Esophagus muscularis mucosa (tissue), 4 donors: ENCODE results near the gene IZUMO2.

Experiments used
- EP300 ChIP-seq: sonication (generic); formaldehyde crosslinking; IDR thresholded peaks from one replicate; pipeline ENCODE4 v1.6.1; 2017; ENCODE audit warnings: antibody characterized with exemption
- POLR2A ChIP-seq: fragments of 450-650 bp; IDR thresholded peaks from one replicate; pipeline ENCODE4 v1.6.1; 2017; ENCODE audit warnings: antibody characterized with exemption, moderate library complexity, mild to moderate bottlenecking, low read depth
- POLR2AphosphoS5 ChIP-seq, 2 donors: sonication (generic); formaldehyde crosslinking; IDR thresholded peaks; one replicate each; pipeline ENCODE4 v1.6.1; 2017; ENCODE audit warnings: antibody characterized with exemption in 2 of 2
- TF ChIP-seq, protein P1 (sequence below), 3 experiments: fragments of 200-600 bp in 2 of 3; fragments of 450-650 bp in 1 of 3; sonication (generic) in 2 of 3; IDR thresholded peaks; one replicate each; pipeline ENCODE4 v1.5.1; 2017 to 2019; ENCODE audit warnings: antibody characterized with exemption in 3 of 3, mild to moderate bottlenecking in 2 of 3, moderate library complexity in 1 of 3

DNA sequence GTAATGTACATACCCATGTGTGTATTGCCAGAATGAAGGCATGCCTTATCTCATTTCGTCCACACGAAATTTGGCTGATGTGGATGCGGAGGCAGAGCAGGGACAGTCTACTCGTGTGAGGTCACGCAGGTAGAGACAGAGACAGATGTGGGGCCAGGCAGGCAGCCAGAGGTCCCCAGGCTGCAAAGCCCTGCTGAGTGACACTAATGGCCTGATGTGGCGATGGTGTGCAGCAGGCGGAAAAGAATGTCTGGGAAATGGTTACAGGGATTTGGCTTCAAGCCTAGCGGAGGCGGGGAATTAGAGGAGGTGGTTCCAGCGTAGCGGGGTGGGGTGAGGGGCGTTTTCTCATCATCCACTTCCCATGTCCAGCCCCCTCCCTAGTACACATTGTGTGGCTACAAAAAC is 4.2 kb upstream of the IZUMO2 start:
- no peak for TF ChIP-seq POLR2A
- no peak for TF ChIP-seq POLR2AphosphoS5 (IDR thresholded peaks at IDR 0.05)
- no peak for TF ChIP-seq EP300
- TF ChIP-seq, protein P1, sequence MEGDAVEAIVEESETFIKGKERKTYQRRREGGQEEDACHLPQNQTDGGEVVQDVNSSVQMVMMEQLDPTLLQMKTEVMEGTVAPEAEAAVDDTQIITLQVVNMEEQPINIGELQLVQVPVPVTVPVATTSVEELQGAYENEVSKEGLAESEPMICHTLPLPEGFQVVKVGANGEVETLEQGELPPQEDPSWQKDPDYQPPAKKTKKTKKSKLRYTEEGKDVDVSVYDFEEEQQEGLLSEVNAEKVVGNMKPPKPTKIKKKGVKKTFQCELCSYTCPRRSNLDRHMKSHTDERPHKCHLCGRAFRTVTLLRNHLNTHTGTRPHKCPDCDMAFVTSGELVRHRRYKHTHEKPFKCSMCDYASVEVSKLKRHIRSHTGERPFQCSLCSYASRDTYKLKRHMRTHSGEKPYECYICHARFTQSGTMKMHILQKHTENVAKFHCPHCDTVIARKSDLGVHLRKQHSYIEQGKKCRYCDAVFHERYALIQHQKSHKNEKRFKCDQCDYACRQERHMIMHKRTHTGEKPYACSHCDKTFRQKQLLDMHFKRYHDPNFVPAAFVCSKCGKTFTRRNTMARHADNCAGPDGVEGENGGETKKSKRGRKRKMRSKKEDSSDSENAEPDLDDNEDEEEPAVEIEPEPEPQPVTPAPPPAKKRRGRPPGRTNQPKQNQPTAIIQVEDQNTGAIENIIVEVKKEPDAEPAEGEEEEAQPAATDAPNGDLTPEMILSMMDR (IDR thresholded peaks at IDR 0.05) = no peak
